Lung (tissue), 12 donors: ENCODE results near the gene PODXL. TPM values are rescaled to one million over a fixed set of nuclear protein-coding genes. Genes with fewer than 3 reads are reported as not detected.
A peak's percentile ranks its signal among the peaks of the same experiment; 100 is the strongest.

Experiments
- ATAC-seq: fragments of 200-7000 bp; cut with Tn5 transposase; one replicate; pipeline ENCODE4 v1.9.1; 2020; ENCODE audit warnings: moderate number of reproducible peaks; ENCODE audit not compliant: insufficient read depth, low FRiP score
- DNase-seq, 3 donors: peaks; one replicate each; pipeline ENCODE4 v3.0.0-alpha.2; 2013 to 2017
- H3K27ac ChIP-seq, 2 donors: one replicate each; pipeline ENCODE4 v1.5.1; 2013; ENCODE audit warnings: mild to moderate bottlenecking in 2 of 2, moderate library complexity in 2 of 2, control low read depth in 1 of 2, inconsistent platforms in 1 of 2, low read depth in 1 of 2, low read length in 1 of 2
- H3K27me3 ChIP-seq, 3 donors: one replicate each; pipeline ENCODE4 v1.5.1; 2013; ENCODE audit warnings: low read length in 2 of 3; ENCODE audit not compliant: control insufficient read depth in 3 of 3, insufficient read depth in 3 of 3
- H3K36me3 ChIP-seq, 4 donors: one replicate each; pipeline ENCODE4 v1.5.1; 2013; ENCODE audit warnings: low read length in 4 of 4, mild to moderate bottlenecking in 1 of 4, moderate library complexity in 1 of 4; ENCODE audit not compliant: control insufficient read depth in 4 of 4, insufficient read depth in 4 of 4
- H3K4me1 ChIP-seq, 5 donors: one replicate each; pipeline ENCODE4 v1.5.1; 2013; ENCODE audit warnings: low read length in 5 of 5, mild to moderate bottlenecking in 2 of 5, moderate library complexity in 1 of 5; ENCODE audit not compliant: control insufficient read depth in 5 of 5, insufficient read depth in 5 of 5
- H3K4me3 ChIP-seq: one replicate; pipeline ENCODE4 v1.5.1; 2013; ENCODE audit warnings: mild to moderate bottlenecking, control low read depth, moderate library complexity
- H3K9ac ChIP-seq, 2 donors: one replicate each; pipeline ENCODE4 v1.5.1; 2013; ENCODE audit warnings: low read length in 2 of 2, control low read depth in 1 of 2; ENCODE audit not compliant: insufficient read depth in 1 of 2
- H3K9me3 ChIP-seq, 4 donors: one replicate each; pipeline ENCODE4 v1.5.1; 2013; ENCODE audit warnings: low read length in 3 of 4, mild to moderate bottlenecking in 1 of 4, moderate library complexity in 1 of 4; ENCODE audit not compliant: control insufficient read depth in 4 of 4, insufficient read depth in 3 of 4
- WGBS, 2 donors: extraction: QIAGEN DNeasy Blood & Tissue Kit; methylation state at CpG; one replicate each; pipeline ENCODE4 v1.1.7; 2013; 5-methylcytosine and 5-hydroxymethylcytosine counted together
- polyA plus RNA-seq, 2 donors: library from polyadenylated mRNA; stranded (reverse); fragments of 200-250 nt; gene quantifications; one replicate each; pipeline ENCODE4 v1.2.1, GENCODE V29; 2013
- total RNA-seq, 2 donors: library from RNA; depleted of rRNA in 1 of 2; stranded (reverse); fragments of >200 nt in 1 of 2; gene quantifications; one replicate each; pipeline ENCODE4 v1.2.1, GENCODE V29; 2014 to 2021
- TF ChIP-seq, protein P1 (sequence below): IDR thresholded peaks from 2 replicates; pipeline ENCODE4 v1.5.1; 2012; ENCODE audit warnings: mild to moderate bottlenecking; ENCODE audit errors: control extremely low read depth, extremely low read depth
- donor health status: control.
- donor health status: control.
- donor health status: Bipolar disorder and iron deficiency.
- donor health status: healthy.
- donor health status: DM: yes; HTN: yes; CAD: no.

Gene PODXL
- total and polyA plus RNA-seq, 4 donors = 24.3 to 133 (median 57.6) TPM

DNA sequence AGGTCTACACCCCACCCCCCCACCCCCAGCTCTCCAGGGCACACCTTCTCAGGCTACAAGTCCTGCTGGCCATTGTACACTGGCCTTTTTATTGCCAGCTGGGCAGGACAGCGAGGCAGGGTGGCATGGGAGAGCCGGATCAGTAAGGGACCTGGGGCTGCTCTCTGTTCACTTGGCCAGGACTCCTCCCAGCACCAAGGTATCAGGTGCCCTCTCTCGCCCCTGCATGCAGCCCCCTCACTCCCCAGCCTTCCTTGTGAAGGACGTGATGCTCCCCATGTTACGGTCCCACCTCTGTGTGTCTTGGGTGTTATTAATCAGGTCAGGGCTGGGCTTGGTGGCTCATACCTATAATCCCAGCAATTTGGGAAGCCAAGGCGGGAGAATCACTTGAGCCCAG, 26.3 kb downstream of the PODXL start:
- no peak for ATAC-seq
- no peak overlapping the region for H3K4me3 ChIP-seq
- TF ChIP-seq, protein P1, sequence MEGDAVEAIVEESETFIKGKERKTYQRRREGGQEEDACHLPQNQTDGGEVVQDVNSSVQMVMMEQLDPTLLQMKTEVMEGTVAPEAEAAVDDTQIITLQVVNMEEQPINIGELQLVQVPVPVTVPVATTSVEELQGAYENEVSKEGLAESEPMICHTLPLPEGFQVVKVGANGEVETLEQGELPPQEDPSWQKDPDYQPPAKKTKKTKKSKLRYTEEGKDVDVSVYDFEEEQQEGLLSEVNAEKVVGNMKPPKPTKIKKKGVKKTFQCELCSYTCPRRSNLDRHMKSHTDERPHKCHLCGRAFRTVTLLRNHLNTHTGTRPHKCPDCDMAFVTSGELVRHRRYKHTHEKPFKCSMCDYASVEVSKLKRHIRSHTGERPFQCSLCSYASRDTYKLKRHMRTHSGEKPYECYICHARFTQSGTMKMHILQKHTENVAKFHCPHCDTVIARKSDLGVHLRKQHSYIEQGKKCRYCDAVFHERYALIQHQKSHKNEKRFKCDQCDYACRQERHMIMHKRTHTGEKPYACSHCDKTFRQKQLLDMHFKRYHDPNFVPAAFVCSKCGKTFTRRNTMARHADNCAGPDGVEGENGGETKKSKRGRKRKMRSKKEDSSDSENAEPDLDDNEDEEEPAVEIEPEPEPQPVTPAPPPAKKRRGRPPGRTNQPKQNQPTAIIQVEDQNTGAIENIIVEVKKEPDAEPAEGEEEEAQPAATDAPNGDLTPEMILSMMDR = no peak
- H3K27me3 ChIP-seq = no peaks in the 10 kb centered on the region
- H3K9ac ChIP-seq = no peak overlapping the region
- 89 to 93% methylated on average over 6 of the region's 6 CpGs for WGBS, 2 donors
- no peak for DNase-seq
- no peak overlapping the region for H3K27ac ChIP-seq
- no peaks in the 10 kb centered on the region for H3K36me3 ChIP-seq
- H3K4me1 ChIP-seq = peaks cover 0 to 20% (median 0%) of the 10 kb centered on the region in 5 donors
- peaks cover 0 to 1% (median 0%) of the 10 kb centered on the region in 4 donors for H3K9me3 ChIP-seq

DNA sequence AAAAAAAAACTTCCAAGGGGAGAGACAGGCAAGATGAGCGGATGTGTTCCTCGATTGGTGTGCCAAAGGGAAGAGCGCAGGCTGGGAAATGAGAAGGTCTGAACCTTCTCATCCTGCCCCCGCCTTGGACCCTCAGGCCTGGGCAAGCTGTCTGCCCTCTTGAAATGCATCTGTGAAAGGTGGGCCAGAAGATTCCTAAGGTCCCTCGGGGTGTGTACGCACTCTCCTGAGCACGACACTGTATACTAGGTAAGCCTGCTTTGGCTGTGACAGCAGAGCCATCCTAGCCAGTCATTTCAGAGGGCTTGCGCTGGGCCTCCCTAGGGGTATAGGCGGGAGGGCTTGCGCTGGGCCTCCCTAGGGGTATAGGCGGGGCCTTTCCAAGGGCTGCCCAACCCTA, 26.8 kb downstream of the PODXL start:
- Histone ChIP-seq H3K4me3 (no peak overlapping the region), H3K4me1 (peaks cover 0 to 20% (median 0%) of the 10 kb centered on the region in 5 donors), H3K9me3 (peaks cover 0 to 1% (median 0%) of the 10 kb centered on the region in 4 donors), H3K9ac (no peak overlapping the region), H3K27ac (peak overlapping the region; percentile 20 to 69), H3K36me3 (no peaks in the 10 kb centered on the region), H3K27me3 (no peaks in the 10 kb centered on the region)
- TF ChIP-seq, protein P1 = no peak
- no peak for DNase-seq
- no peak for ATAC-seq
- 79 to 86% methylated on average over 11 of the region's 11 CpGs for WGBS, 2 donors

DNA sequence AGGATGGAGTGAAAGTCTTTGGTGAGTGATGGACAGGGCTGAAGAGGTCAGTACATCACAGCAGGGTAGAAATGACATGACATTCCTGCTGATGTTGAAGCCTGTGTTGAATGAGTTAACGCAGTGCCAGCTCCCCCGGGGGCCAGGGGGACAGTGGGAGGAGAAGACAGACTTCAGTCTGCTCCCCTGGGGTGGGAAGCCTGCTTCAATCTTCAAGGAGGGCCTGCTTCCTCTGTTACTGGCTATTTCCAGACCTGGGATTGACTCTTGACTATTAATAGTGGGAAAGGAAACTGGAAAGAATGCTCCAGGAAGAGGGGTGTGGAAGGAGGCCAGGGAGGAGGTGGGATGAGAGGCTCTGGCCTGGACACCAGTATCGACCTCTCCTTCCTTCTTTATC, 27.2 kb downstream of the PODXL start:
- DNase-seq = no peak

More for the DNA sequence above, 27.2 kb downstream of the PODXL start:
- no peak overlapping the region for H3K4me3 ChIP-seq
- ATAC-seq = no peak
- H3K9me3 ChIP-seq = peaks cover 0 to 1% (median 0%) of the 10 kb centered on the region in 4 donors
- H3K27me3 ChIP-seq = no peaks in the 10 kb centered on the region
- no peak overlapping the region for H3K9ac ChIP-seq
- WGBS, 2 donors = 45 to 68% methylated on average over 3 of the region's 3 CpGs
- H3K4me1 ChIP-seq = peaks cover 0 to 20% (median 0%) of the 10 kb centered on the region in 5 donors
- TF ChIP-seq, protein P1 = no peak
- no peaks in the 10 kb centered on the region for H3K36me3 ChIP-seq
- H3K27ac ChIP-seq = peak overlapping the region in 1 of 2 donors; percentile 69
